SK-N-SH treated with all-trans-retinoic acid at 6 μM for 48 hours (cell line): ENCODE data around the gene AKT1.
"Not testable (repeated sequence)": the region's sequence is repeated elsewhere in the genome, so short reads cannot be mapped to it uniquely, and the experiment has no call there.

Source experiments
- ARNTL ChIP-seq: fragments of 450-650 bp; formaldehyde crosslinking; IDR thresholded peaks from 2 replicates; pipeline ENCODE4 v1.5.0; 2020; ENCODE audit warnings: low read depth, mild to moderate bottlenecking, moderate library complexity, borderline replicate concordance
- BACH2 ChIP-seq: fragments of 250-450 bp; sonication (Bioruptor Pico); IDR thresholded peaks from 2 replicates; pipeline ENCODE4 v1.9.0; 2021; ENCODE audit warnings: mild to moderate bottlenecking, borderline replicate concordance
- CREB5 ChIP-seq: fragments of 250-450 bp; sonication (Bioruptor Pico); IDR thresholded peaks from 2 replicates; pipeline ENCODE4 v1.5.1; 2020; ENCODE audit warnings: low read depth, mild to moderate bottlenecking, moderate library complexity
- CSDC2 ChIP-seq: fragments of 250-450 bp; sonication (Bioruptor Pico); IDR thresholded peaks from 2 replicates; pipeline ENCODE4 v1.5.0; 2020; ENCODE audit warnings: mild to moderate bottlenecking, moderate library complexity
- ESRRG ChIP-seq: fragments of 250-450 bp; sonication (Bioruptor Pico); IDR thresholded peaks from 2 replicates; pipeline ENCODE4 v1.6.1; 2021; ENCODE audit warnings: mild to moderate bottlenecking
- PATZ1 ChIP-seq: fragments of 250-450 bp; sonication (Bioruptor Pico); IDR thresholded peaks from 2 replicates; pipeline ENCODE4 v1.8.0; 2020; ENCODE audit warnings: mild to moderate bottlenecking, moderate library complexity, borderline replicate concordance
- RARB ChIP-seq: fragments of 250-450 bp; sonication (Bioruptor Pico); IDR thresholded peaks from 2 replicates; pipeline ENCODE4 v1.8.0; 2021; ENCODE audit warnings: mild to moderate bottlenecking, moderate library complexity
- TOX ChIP-seq: fragments of 250-450 bp; sonication (Bioruptor Pico); IDR thresholded peaks from 2 replicates; pipeline ENCODE4 v1.8.0; 2021; ENCODE audit warnings: mild to moderate bottlenecking, moderate library complexity, borderline replicate concordance
- ZFP3 ChIP-seq: fragments of 250-450 bp; sonication (Bioruptor Pico); IDR thresholded peaks from 2 replicates; pipeline ENCODE4 v1.5.0; 2020; ENCODE audit warnings: mild to moderate bottlenecking, moderate library complexity
- ZFP30 ChIP-seq: fragments of 450-650 bp; formaldehyde crosslinking; IDR thresholded peaks from 2 replicates; pipeline ENCODE4 v1.5.0; 2022; ENCODE audit warnings: mild to moderate bottlenecking, moderate library complexity
- ZNF8 ChIP-seq: fragments of 450-650 bp; formaldehyde crosslinking; IDR thresholded peaks from 2 replicates; pipeline ENCODE4 v1.5.0; 2020; ENCODE audit warnings: mild to moderate bottlenecking, moderate library complexity
- TF ChIP-seq, protein P1 (sequence below): fragments of 250-450 bp; sonication (Bioruptor Pico); IDR thresholded peaks from 2 replicates; pipeline ENCODE4 v1.5.0; 2020; ENCODE audit warnings: mild to moderate bottlenecking, moderate library complexity

- TF ChIP-seq BACH2 (CRISPR knock-in tag); RARB (CRISPR knock-in tag); ARNTL; CSDC2 (CRISPR knock-in tag); PATZ1 (CRISPR knock-in tag); ZFP3 (CRISPR knock-in tag); ZFP30; TOX; ZNF8 (CRISPR knock-in tag); CREB5 (CRISPR knock-in tag); ESRRG (CRISPR knock-in tag): not testable (repeated sequence)
- TF ChIP-seq, protein P1, sequence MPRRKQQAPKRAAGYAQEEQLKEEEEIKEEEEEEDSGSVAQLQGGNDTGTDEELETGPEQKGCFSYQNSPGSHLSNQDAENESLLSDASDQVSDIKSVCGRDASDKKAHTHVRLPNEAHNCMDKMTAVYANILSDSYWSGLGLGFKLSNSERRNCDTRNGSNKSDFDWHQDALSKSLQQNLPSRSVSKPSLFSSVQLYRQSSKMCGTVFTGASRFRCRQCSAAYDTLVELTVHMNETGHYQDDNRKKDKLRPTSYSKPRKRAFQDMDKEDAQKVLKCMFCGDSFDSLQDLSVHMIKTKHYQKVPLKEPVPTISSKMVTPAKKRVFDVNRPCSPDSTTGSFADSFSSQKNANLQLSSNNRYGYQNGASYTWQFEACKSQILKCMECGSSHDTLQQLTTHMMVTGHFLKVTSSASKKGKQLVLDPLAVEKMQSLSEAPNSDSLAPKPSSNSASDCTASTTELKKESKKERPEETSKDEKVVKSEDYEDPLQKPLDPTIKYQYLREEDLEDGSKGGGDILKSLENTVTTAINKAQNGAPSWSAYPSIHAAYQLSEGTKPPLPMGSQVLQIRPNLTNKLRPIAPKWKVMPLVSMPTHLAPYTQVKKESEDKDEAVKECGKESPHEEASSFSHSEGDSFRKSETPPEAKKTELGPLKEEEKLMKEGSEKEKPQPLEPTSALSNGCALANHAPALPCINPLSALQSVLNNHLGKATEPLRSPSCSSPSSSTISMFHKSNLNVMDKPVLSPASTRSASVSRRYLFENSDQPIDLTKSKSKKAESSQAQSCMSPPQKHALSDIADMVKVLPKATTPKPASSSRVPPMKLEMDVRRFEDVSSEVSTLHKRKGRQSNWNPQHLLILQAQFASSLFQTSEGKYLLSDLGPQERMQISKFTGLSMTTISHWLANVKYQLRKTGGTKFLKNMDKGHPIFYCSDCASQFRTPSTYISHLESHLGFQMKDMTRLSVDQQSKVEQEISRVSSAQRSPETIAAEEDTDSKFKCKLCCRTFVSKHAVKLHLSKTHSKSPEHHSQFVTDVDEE (CRISPR knock-in tag), result not testable (repeated sequence)
These were observed 40.8 kb upstream of the AKT1 start for GRCh38 chr14:104836171-104836935.
